Measurements from ENCODE around the gene STARD3. TPM values are rescaled to one million over a fixed set of nuclear protein-coding genes. Genes with fewer than 3 reads are reported as not detected.

The STARD3 gene
- total RNA-seq, 1 donor from 2014 or later = 51.2 TPM

DNA sequence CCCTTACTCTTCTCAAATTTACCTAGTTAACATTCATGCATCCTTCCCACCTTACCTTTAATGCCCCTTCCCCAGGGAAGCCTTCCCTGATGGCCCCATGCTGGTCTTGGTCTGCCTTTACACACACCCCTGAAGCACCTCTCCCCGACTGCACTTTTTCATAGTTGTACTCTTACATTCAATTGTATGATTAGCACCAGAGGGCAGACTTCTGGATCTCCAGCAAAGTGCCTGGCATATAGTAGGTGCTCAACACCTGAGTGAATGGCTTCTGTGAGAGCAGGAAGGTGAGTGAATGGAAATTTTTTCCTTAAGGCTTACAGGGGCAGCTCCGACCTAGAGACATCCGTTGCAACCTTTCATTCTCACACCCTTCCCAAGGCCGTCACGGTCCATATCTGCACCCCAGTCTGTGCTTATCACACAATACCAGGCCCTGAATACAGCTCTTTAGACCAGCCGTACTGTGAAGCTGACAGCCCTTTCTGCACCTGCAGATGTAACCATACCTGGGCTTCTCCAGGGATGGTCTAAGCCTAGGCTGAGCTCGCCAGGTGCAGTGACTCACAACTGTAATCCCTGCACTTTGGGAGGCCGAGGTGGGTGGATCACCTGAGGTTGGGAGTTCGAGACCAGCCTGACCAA lies 46.5 kb downstream of the STARD3 start:
- H3K36me3 Mint-ChIP-seq (ENCODE audit: low read depth, unreplicated experiment) = peaks cover 8% of the 10 kb centered on the region
- no peaks in the 10 kb centered on the region for H3K4me1 Mint-ChIP-seq (ENCODE audit: low read depth, unreplicated experiment)
- H2AFZ ChIP-seq (ENCODE audit: low read depth, low read length) = no peak overlapping the region

DNA sequence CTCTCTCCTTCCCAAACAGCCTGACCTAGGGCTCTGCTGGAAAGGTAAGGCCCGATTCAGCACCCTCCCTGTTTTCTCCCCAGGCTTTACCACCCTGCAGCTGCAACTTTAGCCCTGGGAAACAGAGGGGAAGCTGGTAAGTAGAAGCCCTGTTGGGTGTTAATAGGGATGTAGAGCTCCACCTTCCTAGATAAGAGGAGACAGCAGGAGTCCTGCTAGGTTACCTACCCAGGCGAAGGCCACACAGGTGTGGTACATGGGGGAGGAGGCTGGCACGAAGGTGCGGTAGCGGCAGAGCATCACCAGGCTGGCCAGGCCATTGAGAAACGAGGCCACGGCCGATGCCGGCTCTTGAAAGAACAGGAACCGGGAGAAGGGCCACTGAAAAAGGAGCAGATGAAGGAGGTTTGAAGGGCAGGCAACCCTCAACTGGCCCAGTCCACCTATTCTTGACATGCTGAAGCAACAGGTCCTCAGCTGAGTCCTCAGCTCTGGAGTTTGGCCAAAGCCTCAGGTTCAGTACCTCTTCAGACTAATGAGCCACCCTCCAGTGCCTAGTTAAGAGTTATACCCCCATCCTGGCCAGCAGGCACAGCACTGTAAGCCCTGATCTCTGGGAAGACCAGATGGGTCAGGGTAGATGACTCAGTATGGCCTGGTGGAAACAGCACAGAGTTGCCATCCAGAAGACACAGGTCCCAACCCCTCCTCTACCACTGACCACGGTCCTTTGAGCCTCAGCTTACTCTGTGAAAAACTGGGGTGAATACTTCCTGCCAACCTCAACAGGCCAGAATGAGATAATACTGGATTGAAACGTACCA lies 47.6 kb downstream of the STARD3 start:
- no peak overlapping the region for H3K4me3 Mint-ChIP-seq (ENCODE audit: unreplicated experiment)
- Histone ChIP-seq H3K9me3 (ENCODE audit: insufficient read depth, low read depth, low read length) (no peaks in the 10 kb centered on the region), H3K9ac (ENCODE audit: low read length) (no peak overlapping the region), H3K4me3 (ENCODE audit: insufficient read depth, low read depth, low read length) (no peak overlapping the region), H4K20me1 (ENCODE audit: insufficient read depth, low read length) (no peaks in the 10 kb centered on the region), H3K4me2 (ENCODE audit: low read length) (no peak overlapping the region), H3K4me1 (ENCODE audit: insufficient read depth, low read length) (peaks cover 8% of the 10 kb centered on the region), H2AFZ (ENCODE audit: low read depth, low read length) (no peak overlapping the region), H3K79me2 (ENCODE audit: insufficient read depth, low read length) (no peaks in the 10 kb centered on the region), H3K27me3 (ENCODE audit: insufficient read depth, low read length) (no peaks in the 10 kb centered on the region), H3K36me3 (ENCODE audit: insufficient read depth, low read length) (no peaks in the 10 kb centered on the region), H3K27ac (ENCODE audit: low read depth, low read length) (no peak overlapping the region)
- FAIRE-seq (no peak), DNase-seq (ENCODE audit: low read depth) (no peak)
- H3K36me3 Mint-ChIP-seq (ENCODE audit: low read depth, unreplicated experiment) = peaks cover 8% of the 10 kb centered on the region
- peaks cover 8% of the 10 kb centered on the region for H3K4me1 Mint-ChIP-seq (ENCODE audit: low read depth, unreplicated experiment)
- H3K27me3 Mint-ChIP-seq (ENCODE audit: low read depth, unreplicated experiment) = peaks cover 3% of the 10 kb centered on the region
- H3K27ac Mint-ChIP-seq (ENCODE audit: unreplicated experiment) = no peak overlapping the region
- H3K9me3 Mint-ChIP-seq (ENCODE audit: unreplicated experiment) = no peaks in the 10 kb centered on the region
- TF ChIP-seq, protein P1, sequence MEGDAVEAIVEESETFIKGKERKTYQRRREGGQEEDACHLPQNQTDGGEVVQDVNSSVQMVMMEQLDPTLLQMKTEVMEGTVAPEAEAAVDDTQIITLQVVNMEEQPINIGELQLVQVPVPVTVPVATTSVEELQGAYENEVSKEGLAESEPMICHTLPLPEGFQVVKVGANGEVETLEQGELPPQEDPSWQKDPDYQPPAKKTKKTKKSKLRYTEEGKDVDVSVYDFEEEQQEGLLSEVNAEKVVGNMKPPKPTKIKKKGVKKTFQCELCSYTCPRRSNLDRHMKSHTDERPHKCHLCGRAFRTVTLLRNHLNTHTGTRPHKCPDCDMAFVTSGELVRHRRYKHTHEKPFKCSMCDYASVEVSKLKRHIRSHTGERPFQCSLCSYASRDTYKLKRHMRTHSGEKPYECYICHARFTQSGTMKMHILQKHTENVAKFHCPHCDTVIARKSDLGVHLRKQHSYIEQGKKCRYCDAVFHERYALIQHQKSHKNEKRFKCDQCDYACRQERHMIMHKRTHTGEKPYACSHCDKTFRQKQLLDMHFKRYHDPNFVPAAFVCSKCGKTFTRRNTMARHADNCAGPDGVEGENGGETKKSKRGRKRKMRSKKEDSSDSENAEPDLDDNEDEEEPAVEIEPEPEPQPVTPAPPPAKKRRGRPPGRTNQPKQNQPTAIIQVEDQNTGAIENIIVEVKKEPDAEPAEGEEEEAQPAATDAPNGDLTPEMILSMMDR (IDR thresholded peaks at IDR 0.05; ENCODE audit: insufficient read depth, low read depth, low read length) = no peak
- no peak for TF ChIP-seq EZH2 (IDR thresholded peaks at IDR 0.05; ENCODE audit: insufficient read depth, low read length)

More for the DNA sequence above, 46.5 kb downstream of the STARD3 start:
- Histone ChIP-seq H3K36me3 (ENCODE audit: insufficient read depth, low read length) (no peaks in the 10 kb centered on the region), H3K4me1 (ENCODE audit: insufficient read depth, low read length) (peaks cover under 1% of the 10 kb centered on the region), H3K9me3 (ENCODE audit: insufficient read depth, low read depth, low read length) (no peaks in the 10 kb centered on the region), H3K4me2 (ENCODE audit: low read length) (no peak overlapping the region), H3K79me2 (ENCODE audit: insufficient read depth, low read length) (no peaks in the 10 kb centered on the region), H4K20me1 (ENCODE audit: insufficient read depth, low read length) (no peaks in the 10 kb centered on the region), H3K4me3 (ENCODE audit: insufficient read depth, low read depth, low read length) (no peak overlapping the region), H3K9ac (ENCODE audit: low read length) (no peak overlapping the region), H3K27ac (ENCODE audit: low read depth, low read length) (no peak overlapping the region), H3K27me3 (ENCODE audit: insufficient read depth, low read length) (no peaks in the 10 kb centered on the region)
- no peak overlapping the region for H3K4me3 Mint-ChIP-seq (ENCODE audit: unreplicated experiment)
- H3K9me3 Mint-ChIP-seq (ENCODE audit: unreplicated experiment) = no peaks in the 10 kb centered on the region
- DNase-seq (ENCODE audit: low read depth) (no peak), FAIRE-seq (no peak)
- H3K27ac Mint-ChIP-seq (ENCODE audit: unreplicated experiment) = no peak overlapping the region
- TF ChIP-seq, protein P1 (IDR thresholded peaks at IDR 0.05; ENCODE audit: insufficient read depth, low read depth, low read length) = no peak
- no peak for TF ChIP-seq EZH2 (IDR thresholded peaks at IDR 0.05; ENCODE audit: insufficient read depth, low read length)
- H3K27me3 Mint-ChIP-seq (ENCODE audit: low read depth, unreplicated experiment) = peaks cover 3% of the 10 kb centered on the region
